SK-N-DZ (cell line): Measurements from ENCODE around the gene ITGB8.

ENCODE experiments used
- DNase-seq: peaks from one replicate; pipeline ENCODE4 v3.0.0-alpha.2; 2015; ENCODE audit warnings: low spot score
- small RNA-seq, 2 experiments: library from RNA; depleted of rRNA; stranded (forward); fragments of <200 nt; gene quantifications; one replicate each; pipeline ENCODE3, GENCODE V24; 2014

ITGB8 gene

GRCh38 chr7:20464891-20465290 is 134.2 kb downstream of the ITGB8 start:
- DNase-seq, result no peak

Small RNA genes within 50 kb of the gene (small RNA-seq; reads per million reads assigned to genes)
- gene RF00275, result 0 reads per million in 2 experiments
